Activated CD4-positive, alpha-beta T cell treated with anti-CD3 and anti-CD28 coated beads, Interleukin-2, amount 10 ng/mL, durations not matched to agents 7 days and 5 days (primary cell): ENCODE data around the gene HPS1. TPM values are rescaled to one million over a fixed set of nuclear protein-coding genes. Genes with fewer than 3 reads are reported as not detected.

ENCODE experiments used
- CTCF ChIA-PET: fragments of 350-600 bp; sonication (Branson Sonifier 250); formaldehyde crosslinking; loops from one replicate; lab custom pipeline; 2021; ENCODE audit warnings: antibody characterized with exemption; lab: Charles Lee
- POLR2A ChIA-PET: fragments of 350-600 bp; sonication (Branson Sonifier 250); formaldehyde crosslinking; loops from one replicate; lab custom pipeline; 2021; ENCODE audit warnings: antibody characterized with exemption; lab: Charles Lee
- DNase-seq: peaks from one replicate; pipeline ENCODE4 v3.0.0-alpha.2; 2020
- H3K27ac Mint-ChIP-seq: one replicate; pipeline ENCODE4 v1.8.0; 2021; ENCODE audit warnings: mild to moderate bottlenecking, moderate library complexity, mixed read lengths
- H3K27me3 Mint-ChIP-seq: one replicate; pipeline ENCODE4 v1.8.0; 2021; ENCODE audit warnings: mixed read lengths
- H3K36me3 Mint-ChIP-seq: one replicate; pipeline ENCODE4 v1.8.0; 2021; ENCODE audit warnings: low read depth, mixed read lengths
- H3K4me1 Mint-ChIP-seq: one replicate; pipeline ENCODE4 v1.8.0; 2021; ENCODE audit warnings: mixed read lengths
- H3K4me3 Mint-ChIP-seq: one replicate; pipeline ENCODE4 v1.8.0; 2021; ENCODE audit warnings: mild to moderate bottlenecking, moderate library complexity, mixed read lengths
- H3K9me3 Mint-ChIP-seq: one replicate; pipeline ENCODE4 v1.8.0; 2021; ENCODE audit warnings: mixed read lengths
- total RNA-seq, 2 experiments: library from RNA; stranded (reverse); gene quantifications; one replicate each; pipeline ENCODE4 v1.2.3, GENCODE V29; 2021

Gene HPS1
- total RNA-seq, 2 experiments from 2014 or later, result 95.5 to 102 TPM

DNA sequence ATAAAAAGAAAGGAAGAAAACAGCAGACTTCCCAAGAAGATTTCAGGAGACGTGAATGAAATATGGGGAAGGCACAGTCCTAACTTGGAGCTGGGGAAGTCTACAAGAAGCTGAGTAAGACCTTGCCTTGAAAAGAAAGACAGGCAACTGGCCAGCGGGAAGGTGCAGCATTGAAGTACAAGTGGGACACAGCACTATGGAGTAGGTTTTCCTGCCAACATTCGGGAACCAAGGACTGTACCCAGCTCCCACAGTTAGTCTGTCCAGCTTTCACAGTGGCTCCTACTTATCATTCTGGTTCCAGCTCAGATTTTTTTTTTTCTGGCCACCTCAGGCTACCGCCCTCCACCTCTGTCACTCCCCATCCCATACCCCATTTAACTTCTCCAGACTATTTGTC is 10.0 kb downstream of the HPS1 start:
- Mint-ChIP-seq H3K9me3 (peaks cover 8% of the 10 kb centered on the region), H3K27ac (no peak overlapping the region)
- CTCF ChIA-PET, result interaction anchor here (0.6 to 1.9 kb wide), 2 partner anchors 10 to 27 kb away, joined by 3 to 7 read pairs; no protein-coding TSS in a partner anchor

GRCh38 chr10:98435178-98435577 is 11.6 kb downstream of the HPS1 start:
- H3K4me1 Mint-ChIP-seq, result no peaks in the 10 kb centered on the region
- ChIA-PET POLR2A (no interaction called here), CTCF (interaction anchor here (1.0 to 1.9 kb wide), 4 partner anchors 8 to 793 kb away, joined by 3 to 7 read pairs (median 4); no protein-coding TSS in a partner anchor)
- peaks cover 80% of the 10 kb centered on the region for H3K36me3 Mint-ChIP-seq
- no peak overlapping the region for H3K27ac Mint-ChIP-seq
- no peaks in the 10 kb centered on the region for H3K27me3 Mint-ChIP-seq
- no peak overlapping the region for H3K4me3 Mint-ChIP-seq
- peaks cover 8% of the 10 kb centered on the region for H3K9me3 Mint-ChIP-seq
- no peak for DNase-seq

More for the DNA sequence above, 10.0 kb downstream of the HPS1 start:
- peaks cover 8% of the 10 kb centered on the region for H3K4me1 Mint-ChIP-seq
- POLR2A ChIA-PET, result no interaction called here
- H3K36me3 Mint-ChIP-seq, result peaks cover 77% of the 10 kb centered on the region
- no peak for DNase-seq
- no peak overlapping the region for H3K4me3 Mint-ChIP-seq
- no peaks in the 10 kb centered on the region for H3K27me3 Mint-ChIP-seq

- peaks cover 72% of the 10 kb centered on the region for H3K36me3 Mint-ChIP-seq
- no peak for DNase-seq
- H3K9me3 Mint-ChIP-seq, result peaks cover 8% of the 10 kb centered on the region
- ChIA-PET POLR2A (no interaction called here), CTCF (interaction anchor here (0.6 to 1.6 kb wide), 3 partner anchors 9 to 806 kb away, joined by 3 to 5 read pairs (median 5); no protein-coding TSS in a partner anchor)
- H3K4me3 Mint-ChIP-seq, result no peak overlapping the region
- no peak overlapping the region for H3K27ac Mint-ChIP-seq
- no peaks in the 10 kb centered on the region for H3K27me3 Mint-ChIP-seq
- H3K4me1 Mint-ChIP-seq, result no peaks in the 10 kb centered on the region
Observed at GRCh38 chr10:98433881-98434732, 12.6 kb downstream of the HPS1 start.

DNA sequence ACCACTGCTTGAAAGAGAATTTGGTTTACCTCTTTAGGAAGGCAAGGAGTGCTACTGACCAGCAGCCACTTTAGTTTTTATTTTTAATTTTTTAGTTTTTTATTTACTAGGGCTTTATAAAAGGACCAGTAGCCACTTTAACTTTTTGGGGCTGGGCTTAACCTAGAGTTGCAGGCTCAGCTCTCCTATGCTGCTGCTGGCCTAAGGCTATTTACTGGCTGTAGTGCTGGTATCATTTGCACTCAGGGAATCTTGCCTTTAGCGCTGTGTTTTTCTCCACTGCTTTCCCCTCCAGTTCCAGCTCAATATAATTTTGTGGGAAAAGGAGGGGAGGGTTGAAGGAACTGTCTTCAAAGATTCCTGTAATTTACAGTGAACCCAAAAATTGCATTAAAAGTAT is 13.4 kb downstream of the HPS1 start:
- ChIA-PET CTCF (interaction anchor here (0.6 to 1.6 kb wide), 2 partner anchors 25 to 807 kb away, joined by 3 to 5 read pairs; no protein-coding TSS in a partner anchor), POLR2A (no interaction called here)
- Mint-ChIP-seq H3K9me3 (peaks cover 8% of the 10 kb centered on the region), H3K4me3 (no peak overlapping the region), H3K27me3 (no peaks in the 10 kb centered on the region), H3K27ac (no peak overlapping the region), H3K4me1 (no peaks in the 10 kb centered on the region), H3K36me3 (peaks cover 66% of the 10 kb centered on the region)
- no peak for DNase-seq

GRCh38 chr10:98432330-98432729 is 14.4 kb downstream of the HPS1 start:
- Mint-ChIP-seq H3K36me3 (peaks cover 62% of the 10 kb centered on the region), H3K4me1 (no peaks in the 10 kb centered on the region), H3K27ac (no peak overlapping the region), H3K4me3 (no peak overlapping the region), H3K27me3 (no peaks in the 10 kb centered on the region), H3K9me3 (peaks cover 8% of the 10 kb centered on the region)
- ChIA-PET CTCF (interaction anchor here (1.0 kb wide), 1 partner anchor 10 kb away, joined by 4 read pairs; no protein-coding TSS in a partner anchor), POLR2A (no interaction called here)
- no peak for DNase-seq

DNA sequence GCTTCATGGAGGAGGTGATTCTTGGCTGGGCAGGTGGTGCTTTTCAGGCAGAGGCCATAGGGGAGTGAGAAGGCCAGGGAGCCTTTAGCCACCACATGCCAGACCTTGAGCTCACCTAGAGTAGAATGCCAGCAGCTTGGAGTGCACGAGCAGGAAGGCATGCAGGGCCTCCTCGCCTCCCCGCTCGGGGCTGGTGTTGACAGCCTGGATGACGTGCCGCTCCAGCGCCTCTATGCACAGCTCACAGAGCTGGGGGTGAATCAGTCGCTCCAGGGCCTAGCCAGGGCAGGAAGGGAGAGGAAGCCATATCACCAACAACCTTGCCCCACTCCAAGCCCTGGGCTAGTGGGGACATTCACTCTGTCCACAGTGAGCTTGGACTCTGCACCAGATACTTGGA is 15.7 kb downstream of the HPS1 start:
- Mint-ChIP-seq H3K36me3 (peaks cover 61% of the 10 kb centered on the region), H3K27ac (no peak overlapping the region), H3K4me1 (no peaks in the 10 kb centered on the region), H3K27me3 (no peaks in the 10 kb centered on the region), H3K9me3 (peaks cover 8% of the 10 kb centered on the region), H3K4me3 (no peak overlapping the region)
- ChIA-PET CTCF (no interaction called here), POLR2A (no interaction called here)
- no peak for DNase-seq

- ChIA-PET POLR2A (no interaction called here), CTCF (no interaction called here)
- Mint-ChIP-seq H3K4me1 (no peaks in the 10 kb centered on the region), H3K27me3 (no peaks in the 10 kb centered on the region), H3K9me3 (peaks cover 8% of the 10 kb centered on the region), H3K4me3 (no peak overlapping the region), H3K27ac (no peak overlapping the region), H3K36me3 (peaks cover 56% of the 10 kb centered on the region)
- no peak for DNase-seq
Observed at GRCh38 chr10:98430427-98430826, 16.3 kb downstream of the HPS1 start.

DNA sequence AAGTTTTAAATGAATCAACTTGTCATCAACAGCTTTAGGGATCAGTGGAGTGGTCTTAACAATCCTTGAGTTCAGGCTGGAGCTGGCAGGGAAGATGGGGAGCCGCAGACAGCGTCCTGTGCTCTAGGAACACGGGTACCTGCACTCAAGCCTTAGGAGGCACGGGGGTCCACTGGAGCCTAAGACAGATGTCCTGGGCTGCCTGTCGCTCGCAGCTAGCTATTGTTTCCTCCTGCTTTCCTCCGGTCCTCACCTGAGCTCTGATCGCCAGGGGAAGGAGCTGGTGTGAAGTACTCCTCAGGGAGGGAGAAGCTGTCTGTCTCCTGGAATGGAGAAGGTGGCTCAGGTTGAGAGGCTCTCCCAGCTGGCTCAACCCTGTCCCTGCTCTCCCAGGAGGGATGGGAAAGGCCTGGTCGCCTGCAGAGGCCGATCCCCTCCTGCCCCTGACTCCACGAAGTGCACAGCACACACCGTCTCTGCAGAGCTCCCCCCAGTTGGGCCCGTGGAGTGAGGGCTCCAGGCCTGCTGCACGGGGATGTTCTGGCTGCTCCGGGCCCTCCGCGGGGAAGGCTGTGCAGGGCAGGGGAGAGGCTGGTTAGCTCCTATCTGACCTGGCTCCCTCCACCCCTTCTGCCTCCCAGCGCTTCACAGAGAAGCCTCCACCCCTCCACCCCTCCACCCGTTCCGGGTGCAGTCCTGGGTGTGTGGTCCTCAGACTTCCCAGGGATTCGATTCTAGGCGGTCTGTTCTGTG is 17.2 kb downstream of the HPS1 start:
- Mint-ChIP-seq H3K27ac (no peak overlapping the region), H3K27me3 (no peaks in the 10 kb centered on the region), H3K36me3 (peaks cover 46% of the 10 kb centered on the region), H3K4me1 (no peaks in the 10 kb centered on the region), H3K4me3 (no peak overlapping the region), H3K9me3 (peaks cover 8% of the 10 kb centered on the region)
- DNase-seq, result no peak
- CTCF ChIA-PET, result no interaction called here
- POLR2A ChIA-PET, result no interaction called here

GRCh38 chr10:98427011-98427515 is 19.7 kb downstream of the HPS1 start:
- DNase-seq, result no peak
- no peaks in the 10 kb centered on the region for H3K4me1 Mint-ChIP-seq
- no peak overlapping the region for H3K27ac Mint-ChIP-seq
- ChIA-PET POLR2A (no interaction called here), CTCF (interaction anchor here (1.4 kb wide), 1 partner anchor 9 kb away, joined by 7 read pairs; no protein-coding TSS in a partner anchor)
- H3K36me3 Mint-ChIP-seq, result peaks cover 25% of the 10 kb centered on the region
- H3K27me3 Mint-ChIP-seq, result no peaks in the 10 kb centered on the region
- H3K9me3 Mint-ChIP-seq, result peaks cover 3% of the 10 kb centered on the region
- no peak overlapping the region for H3K4me3 Mint-ChIP-seq

DNA sequence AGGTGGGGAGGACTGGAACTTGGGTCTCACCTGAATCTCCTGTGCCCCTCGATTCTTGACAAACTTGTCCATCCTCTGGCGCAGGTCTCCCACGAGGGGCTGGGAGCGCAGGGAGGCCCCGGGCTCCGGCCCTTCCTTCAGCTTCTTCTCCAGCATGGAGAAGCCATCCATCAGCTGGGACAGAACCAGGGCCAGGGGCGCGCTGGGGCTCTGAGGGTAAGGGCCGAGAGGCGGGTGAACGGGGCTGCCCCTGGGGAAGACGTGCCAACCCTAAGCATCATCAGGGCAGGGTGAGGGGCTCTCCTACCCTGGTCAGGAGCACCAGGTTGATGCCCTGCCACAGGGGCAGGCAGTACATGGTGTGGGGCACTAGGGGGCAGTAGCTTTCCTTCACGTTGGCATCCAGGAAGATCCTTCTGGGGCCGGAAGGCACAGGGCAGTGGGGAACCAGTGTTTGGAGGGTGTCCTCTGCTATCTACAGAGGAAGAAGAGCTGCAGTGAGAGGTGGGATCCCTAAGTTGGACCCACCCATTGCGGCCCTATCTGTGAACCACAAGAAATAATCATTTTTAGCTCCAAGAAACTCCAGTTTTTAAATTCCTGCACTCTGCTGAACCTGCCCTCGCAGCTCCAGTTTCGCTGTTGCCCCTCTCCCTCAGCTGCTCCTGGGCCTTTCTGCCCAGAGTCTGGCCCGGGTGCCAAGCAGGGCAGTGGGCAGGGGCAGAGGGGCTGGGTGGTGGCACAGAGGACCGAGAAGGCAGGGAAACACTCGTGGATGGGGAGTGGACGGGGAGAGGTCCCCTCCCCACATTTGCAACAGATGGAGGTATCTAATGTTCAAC is 21.0 kb downstream of the HPS1 start:
- Mint-ChIP-seq H3K27ac (no peak overlapping the region), H3K9me3 (no peaks in the 10 kb centered on the region), H3K27me3 (no peaks in the 10 kb centered on the region), H3K36me3 (peaks cover 16% of the 10 kb centered on the region), H3K4me3 (no peak overlapping the region), H3K4me1 (no peaks in the 10 kb centered on the region)
- ChIA-PET POLR2A (no interaction called here), CTCF (interaction anchor here (0.7 to 1.7 kb wide), 6 partner anchors 9 to 41 kb away, joined by 3 to 5 read pairs (median 4); no protein-coding TSS in a partner anchor)
- peak; percentile 46 for DNase-seq

GRCh38 chr10:98424295-98425254 is 22.2 kb downstream of the HPS1 start:
- H3K4me3 Mint-ChIP-seq, result no peak overlapping the region
- POLR2A ChIA-PET, result no interaction called here
- DNase-seq, result no peak

More at GRCh38 chr10:98424295-98425254, 22.2 kb downstream of the HPS1 start:
- H3K36me3 Mint-ChIP-seq, result peaks cover 11% of the 10 kb centered on the region
- no peak overlapping the region for H3K27ac Mint-ChIP-seq
- H3K27me3 Mint-ChIP-seq, result no peaks in the 10 kb centered on the region
- H3K9me3 Mint-ChIP-seq, result no peaks in the 10 kb centered on the region
- no peaks in the 10 kb centered on the region for H3K4me1 Mint-ChIP-seq
- CTCF ChIA-PET, result interaction anchor here (0.9 to 1.7 kb wide), 6 partner anchors 10 to 42 kb away, joined by 3 to 5 read pairs (median 4); no protein-coding TSS in a partner anchor
